ENCODE data around the gene SNAPIN.

DNA sequence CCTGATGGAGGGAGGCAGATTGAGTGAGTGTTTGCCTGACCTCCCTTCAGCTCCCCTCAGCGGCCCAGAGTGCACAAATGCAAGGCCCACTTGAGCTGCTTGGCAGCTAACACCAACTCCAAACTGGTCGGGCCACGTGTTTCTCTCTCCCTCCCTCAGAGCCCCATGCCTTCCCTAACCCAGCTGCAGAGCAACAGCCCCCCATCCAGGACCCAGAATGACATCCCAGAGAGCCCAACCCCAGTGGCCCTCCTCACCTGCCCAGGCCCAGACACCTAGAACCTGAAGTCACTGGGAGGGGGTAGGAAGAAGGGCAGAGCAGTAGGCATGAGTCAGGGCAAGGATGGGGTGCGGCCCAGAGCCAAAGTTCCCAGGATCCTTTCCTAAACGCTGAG, 41.6 kb upstream of the SNAPIN start:
- no peak for TF ChIP-seq CTCF (IDR thresholded peaks at IDR 0.05)
- no peak for TF ChIP-seq POLR2A (IDR thresholded peaks at IDR 0.05)

Data from right lobe of liver (tissue), 4 donors.